Activated CD4-positive, alpha-beta memory T cell treated with anti-CD3 and anti-CD28 coated beads, Interleukin-2, amount 10 ng/mL, durations not matched to agents 7 days and 5 days (primary cell): Measurements from ENCODE around the gene BMP7. TPM values are rescaled to one million over a fixed set of nuclear protein-coding genes. Genes with fewer than 3 reads are reported as not detected.

ENCODE experiments used
- CTCF ChIA-PET: fragments of 350-600 bp; sonication (Branson Sonifier 250); formaldehyde crosslinking; loops from one replicate; lab custom pipeline; 2021; ENCODE audit warnings: antibody characterized with exemption, inconsistent platforms; lab: Charles Lee
- POLR2A ChIA-PET: fragments of 350-600 bp; sonication (Branson Sonifier 250); formaldehyde crosslinking; loops from one replicate; lab custom pipeline; 2021; ENCODE audit warnings: antibody characterized with exemption; lab: Charles Lee
- DNase-seq: peaks from one replicate; pipeline ENCODE4 v3.0.0-alpha.2; 2020
- H3K27ac Mint-ChIP-seq: one replicate; pipeline ENCODE4 v1.8.0; 2021; ENCODE audit warnings: mild to moderate bottlenecking, mixed read lengths
- H3K27me3 Mint-ChIP-seq: one replicate; pipeline ENCODE4 v1.8.0; 2021; ENCODE audit warnings: mixed read lengths
- H3K36me3 Mint-ChIP-seq: one replicate; pipeline ENCODE4 v1.8.0; 2021; ENCODE audit warnings: low read depth, mixed read lengths
- H3K4me1 Mint-ChIP-seq: one replicate; pipeline ENCODE4 v1.8.0; 2021; ENCODE audit warnings: mixed read lengths
- H3K4me3 Mint-ChIP-seq: one replicate; pipeline ENCODE4 v1.8.0; 2021; ENCODE audit warnings: mild to moderate bottlenecking, mixed read lengths
- H3K9me3 Mint-ChIP-seq: one replicate; pipeline ENCODE4 v1.8.0; 2021; ENCODE audit warnings: mixed read lengths
- total RNA-seq, 2 experiments: library from RNA; stranded (reverse); gene quantifications; one replicate each; pipeline ENCODE4 v1.2.3, GENCODE V29; 2021

The BMP7 gene
- not detected for total RNA-seq

- Mint-ChIP-seq H3K4me3 (no peak within 1 kb of the TSS), H3K27ac (no peak within 1 kb of the TSS), H3K9me3 (no peaks in the 10 kb centered on the region), H3K4me1 (peaks cover 1% of the 10 kb centered on the region), H3K27me3 (peaks cover 77% of the 10 kb centered on the region), H3K36me3 (no peaks in the 10 kb centered on the region)
- DNase-seq: no peak
- ChIA-PET POLR2A (no interaction called here), CTCF (no interaction called here)
Measured at GRCh38 chr20:57266291-57267157, at the start of gene BMP7. BMP7 (minus strand) TSS chr20:57266641; CDS start chr20:57266122, 519 bp downstream.

GRCh38 chr20:57315976-57316480, 49.6 kb upstream of the BMP7 start:
- Mint-ChIP-seq H3K9me3 (no peaks in the 10 kb centered on the region), H3K36me3 (no peaks in the 10 kb centered on the region)
- CTCF ChIA-PET: no interaction called here

GRCh38 chr20:57315083-57315975, 48.9 kb upstream of the BMP7 start:
- POLR2A ChIA-PET: no interaction called here
- no peak for DNase-seq
- Mint-ChIP-seq H3K4me1 (peaks cover 3% of the 10 kb centered on the region), H3K27me3 (peaks cover 10% of the 10 kb centered on the region), H3K27ac (no peak overlapping the region), H3K9me3 (no peaks in the 10 kb centered on the region), H3K36me3 (no peaks in the 10 kb centered on the region), H3K4me3 (no peak overlapping the region)
- CTCF ChIA-PET: no interaction called here

More at GRCh38 chr20:57315976-57316480, 49.6 kb upstream of the BMP7 start:
- H3K4me3 Mint-ChIP-seq: no peak overlapping the region
- peaks cover 11% of the 10 kb centered on the region for H3K27me3 Mint-ChIP-seq
- POLR2A ChIA-PET: no interaction called here
- DNase-seq: no peak
- peaks cover 3% of the 10 kb centered on the region for H3K4me1 Mint-ChIP-seq
- H3K27ac Mint-ChIP-seq: no peak overlapping the region

GRCh38 chr20:57313951-57314350, 47.5 kb upstream of the BMP7 start:
- Mint-ChIP-seq H3K4me3 (no peak overlapping the region), H3K4me1 (peaks cover 3% of the 10 kb centered on the region), H3K27me3 (peaks cover 4% of the 10 kb centered on the region), H3K9me3 (no peaks in the 10 kb centered on the region), H3K27ac (no peak overlapping the region), H3K36me3 (no peaks in the 10 kb centered on the region)
- ChIA-PET POLR2A (no interaction called here), CTCF (no interaction called here)
- no peak for DNase-seq

DNA sequence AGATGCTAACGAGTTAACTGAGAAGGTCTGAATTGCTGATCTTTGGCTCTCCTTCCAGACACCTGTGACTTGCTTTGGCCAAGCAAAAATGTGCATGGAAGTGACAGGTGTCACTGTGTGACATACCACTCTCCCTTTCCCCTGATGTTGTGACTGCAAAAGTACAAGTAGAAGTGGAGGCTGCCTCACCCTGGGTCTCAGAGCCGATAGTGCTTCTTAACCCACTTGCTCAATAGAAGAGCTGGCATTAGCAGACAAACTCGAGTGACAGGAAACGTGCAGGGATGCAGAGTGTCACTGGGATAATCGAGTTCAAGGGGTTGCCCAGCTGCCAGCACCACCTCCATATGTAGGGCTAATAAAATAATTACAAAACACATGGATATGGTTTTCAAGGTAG, 46.8 kb upstream of the BMP7 start:
- Mint-ChIP-seq H3K9me3 (no peaks in the 10 kb centered on the region), H3K4me1 (peaks cover 3% of the 10 kb centered on the region), H3K27ac (no peak overlapping the region), H3K27me3 (peaks cover 4% of the 10 kb centered on the region), H3K4me3 (no peak overlapping the region), H3K36me3 (no peaks in the 10 kb centered on the region)
- CTCF ChIA-PET: no interaction called here
- no peak for DNase-seq
- POLR2A ChIA-PET: no interaction called here

GRCh38 chr20:57312138-57312537, 45.7 kb upstream of the BMP7 start:
- H3K36me3 Mint-ChIP-seq: no peaks in the 10 kb centered on the region

GRCh38 chr20:57310821-57311514, 44.5 kb upstream of the BMP7 start:
- Mint-ChIP-seq H3K36me3 (no peaks in the 10 kb centered on the region), H3K4me1 (no peaks in the 10 kb centered on the region), H3K9me3 (no peaks in the 10 kb centered on the region), H3K27ac (no peak overlapping the region), H3K27me3 (peaks cover 6% of the 10 kb centered on the region), H3K4me3 (no peak overlapping the region)
- ChIA-PET CTCF (no interaction called here), POLR2A (no interaction called here)
- DNase-seq: no peak

More at GRCh38 chr20:57312138-57312537, 45.7 kb upstream of the BMP7 start:
- Mint-ChIP-seq H3K4me1 (no peaks in the 10 kb centered on the region), H3K9me3 (no peaks in the 10 kb centered on the region), H3K4me3 (no peak overlapping the region), H3K27me3 (peaks cover 4% of the 10 kb centered on the region), H3K27ac (no peak overlapping the region)
- ChIA-PET CTCF (no interaction called here), POLR2A (no interaction called here)
- DNase-seq: no peak

- no peaks in the 10 kb centered on the region for H3K9me3 Mint-ChIP-seq
- H3K36me3 Mint-ChIP-seq: no peaks in the 10 kb centered on the region
- DNase-seq: no peak
- CTCF ChIA-PET: no interaction called here
- H3K4me1 Mint-ChIP-seq: no peaks in the 10 kb centered on the region
- POLR2A ChIA-PET: no interaction called here
- peaks cover 8% of the 10 kb centered on the region for H3K27me3 Mint-ChIP-seq
- no peak overlapping the region for H3K4me3 Mint-ChIP-seq
- H3K27ac Mint-ChIP-seq: no peak overlapping the region
Measured at GRCh38 chr20:57309544-57310115, 43.2 kb upstream of the BMP7 start.

- ChIA-PET POLR2A (no interaction called here), CTCF (no interaction called here)
- Mint-ChIP-seq H3K27me3 (peaks cover 4% of the 10 kb centered on the region), H3K4me1 (no peaks in the 10 kb centered on the region), H3K9me3 (no peaks in the 10 kb centered on the region), H3K27ac (no peak overlapping the region), H3K4me3 (no peak overlapping the region), H3K36me3 (no peaks in the 10 kb centered on the region)
- DNase-seq: no peak
Measured at GRCh38 chr20:57308451-57309271, 42.2 kb upstream of the BMP7 start.

DNA sequence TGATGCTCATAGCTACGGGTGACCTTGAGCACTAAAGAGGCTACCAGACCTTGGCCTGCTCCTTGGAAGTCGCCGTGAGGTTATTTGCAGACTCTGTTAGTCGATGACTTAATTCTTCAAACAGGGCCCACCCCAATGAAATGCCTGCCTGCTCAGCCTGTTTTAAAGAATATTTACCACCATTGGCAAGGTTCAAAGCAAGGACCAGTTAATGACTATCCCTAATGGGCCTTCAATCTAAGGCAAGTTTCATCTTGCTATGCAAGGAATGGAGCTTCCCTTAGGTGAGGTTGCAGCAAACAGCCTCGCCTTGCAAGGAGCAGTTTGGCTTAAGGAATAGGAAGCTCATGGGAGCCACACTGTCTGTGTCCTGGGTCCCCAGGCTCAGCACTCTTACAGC, 40.3 kb upstream of the BMP7 start:
- Mint-ChIP-seq H3K36me3 (no peaks in the 10 kb centered on the region), H3K4me3 (no peak overlapping the region)

GRCh38 chr20:57301026-57301425, 34.6 kb upstream of the BMP7 start:
- Mint-ChIP-seq H3K27ac (no peak overlapping the region), H3K27me3 (peaks cover 4% of the 10 kb centered on the region), H3K4me3 (no peak overlapping the region), H3K4me1 (no peaks in the 10 kb centered on the region), H3K9me3 (no peaks in the 10 kb centered on the region), H3K36me3 (no peaks in the 10 kb centered on the region)
- no peak for DNase-seq
- POLR2A ChIA-PET: no interaction called here
- CTCF ChIA-PET: no interaction called here

More for the DNA sequence above, 40.3 kb upstream of the BMP7 start:
- ChIA-PET POLR2A (no interaction called here), CTCF (no interaction called here)
- Mint-ChIP-seq H3K27me3 (peaks cover 4% of the 10 kb centered on the region), H3K4me1 (no peaks in the 10 kb centered on the region), H3K27ac (no peak overlapping the region), H3K9me3 (no peaks in the 10 kb centered on the region)
- DNase-seq: no peak

DNA sequence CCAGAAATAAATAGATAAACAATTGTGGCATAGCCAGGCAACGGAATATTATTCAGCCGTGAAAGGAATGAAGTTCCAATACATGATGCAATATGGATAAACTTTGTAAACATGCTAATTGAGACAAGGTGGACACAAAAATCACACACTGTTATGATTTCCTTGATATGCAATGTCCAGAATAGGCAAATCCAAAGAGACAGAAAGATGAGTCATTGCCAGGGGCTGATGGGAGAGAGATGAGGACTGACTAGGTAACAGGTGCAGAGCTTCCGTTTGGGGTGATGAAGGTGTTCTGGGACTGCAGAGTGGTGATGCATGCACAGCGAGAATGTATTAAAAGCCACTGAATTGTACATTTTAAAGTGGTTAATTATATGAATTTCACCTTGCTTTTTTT, 32.0 kb upstream of the BMP7 start:
- DNase-seq: no peak
- Mint-ChIP-seq H3K27me3 (peaks cover 10% of the 10 kb centered on the region), H3K36me3 (no peaks in the 10 kb centered on the region), H3K4me1 (no peaks in the 10 kb centered on the region), H3K27ac (no peak overlapping the region), H3K9me3 (no peaks in the 10 kb centered on the region), H3K4me3 (no peak overlapping the region)
- ChIA-PET CTCF (no interaction called here), POLR2A (no interaction called here)
